Activated CD4-positive, CD25-positive, alpha-beta regulatory T cell treated with anti-CD3 and anti-CD28 coated beads, Interleukin-2, amount 50 U/mL, for 16 hours (primary cell): ENCODE measurements around the gene KLF13.

Experiments used
- DNase-seq: peaks from one replicate; pipeline ENCODE4 v3.0.0-alpha.2; 2020; ENCODE audit warnings: low read depth, low spot score

KLF13 gene

GRCh38 chr15:31300208-31300661, 26.4 kb upstream of the KLF13 start:
- DNase-seq = no peak

- DNase-seq = no peak
Measured at GRCh38 chr15:31300981-31301672, 25.5 kb upstream of the KLF13 start.

GRCh38 chr15:31301673-31301990, 25.0 kb upstream of the KLF13 start:
- no peak for DNase-seq

GRCh38 chr15:31302029-31302657, 24.5 kb upstream of the KLF13 start:
- no peak for DNase-seq

- DNase-seq = no peak
Measured at GRCh38 chr15:31302778-31303725, 23.6 kb upstream of the KLF13 start.

- no peak for DNase-seq
Measured at GRCh38 chr15:31303726-31304648, 22.6 kb upstream of the KLF13 start.

GRCh38 chr15:31304751-31305365, 21.8 kb upstream of the KLF13 start:
- no peak for DNase-seq

GRCh38 chr15:31305375-31305774, 21.3 kb upstream of the KLF13 start:
- DNase-seq = no peak

- no peak for DNase-seq
Measured at GRCh38 chr15:31305796-31306425, 20.7 kb upstream of the KLF13 start.

- no peak for DNase-seq
Measured at GRCh38 chr15:31306426-31307269, 20.0 kb upstream of the KLF13 start.

- DNase-seq = no peak
Measured at GRCh38 chr15:31307270-31308184, 19.1 kb upstream of the KLF13 start.

- DNase-seq = no peak
Measured at GRCh38 chr15:31308185-31308639, 18.4 kb upstream of the KLF13 start.

- no peak for DNase-seq
Measured at GRCh38 chr15:31309893-31310606, 16.6 kb upstream of the KLF13 start.

- DNase-seq = no peak
Measured at GRCh38 chr15:31311735-31312619, 14.7 kb upstream of the KLF13 start.

- no peak for DNase-seq
Measured at GRCh38 chr15:31313223-31313622, 13.4 kb upstream of the KLF13 start.

GRCh38 chr15:31314380-31314779, 12.3 kb upstream of the KLF13 start:
- no peak for DNase-seq
